ENCODE data around the gene STIMATE. TPM values are rescaled to one million over a fixed set of nuclear protein-coding genes. Genes with fewer than 3 reads are reported as not detected.

Gene STIMATE
- total RNA-seq, 1 experiment from 2014 or later: 25.0 TPM

DNA sequence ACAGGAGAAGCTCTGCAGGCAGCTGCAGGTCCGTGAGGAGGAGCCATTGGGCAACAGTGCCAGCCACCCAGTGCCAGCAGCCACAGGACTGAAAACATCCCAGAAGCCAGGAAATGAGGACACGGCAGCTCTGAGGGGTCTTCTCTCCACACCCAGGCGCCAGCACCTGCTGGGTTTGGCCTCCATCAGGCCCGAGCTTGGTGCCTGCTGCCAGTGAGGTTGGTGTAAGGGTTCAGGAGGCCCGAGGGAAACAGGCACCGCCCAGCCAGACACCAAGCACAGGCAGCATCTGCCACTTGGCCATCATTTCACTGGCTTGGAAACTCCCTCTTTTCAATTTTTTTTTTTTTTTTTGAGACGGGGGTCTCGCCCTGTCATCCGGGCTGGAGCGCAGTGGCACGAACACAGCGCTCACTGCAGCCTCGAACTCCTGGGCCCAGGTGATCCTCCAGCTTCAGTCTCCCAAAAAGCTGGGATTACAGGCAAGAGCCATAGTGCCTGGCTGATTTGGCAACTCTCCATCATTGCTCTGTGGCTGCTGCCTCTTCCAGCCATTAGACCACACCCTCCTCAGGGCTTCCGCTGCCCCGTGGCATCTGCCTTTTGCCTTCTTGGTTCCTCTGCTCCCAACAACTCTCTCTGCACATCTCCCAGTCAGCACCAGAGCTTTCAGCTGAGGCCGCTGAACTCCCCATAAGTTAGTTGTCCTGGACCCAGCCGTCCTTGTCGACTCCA, 104.2 kb downstream of the STIMATE start:
- Histone ChIP-seq H3K79me2 (ENCODE audit: low read length) (no peaks in the 10 kb centered on the region), H3K4me2 (ENCODE audit: low read depth, low read length, poor library complexity, severe bottlenecking) (no peak overlapping the region), H3K9ac (ENCODE audit: low read length) (no peak overlapping the region), H3K4me1 (ENCODE audit: low read length) (no peaks in the 10 kb centered on the region), H2AFZ (ENCODE audit: low read length) (no peak overlapping the region), H3K27ac (ENCODE audit: low read length) (no peak overlapping the region), H3K9me2 (replicated peaks; ENCODE audit: insufficient read depth, low read length) (no peaks in the 10 kb centered on the region), H3K27me3 (ENCODE audit: low read length) (no peaks in the 10 kb centered on the region), H3K9me3 (ENCODE audit: low read length) (no peaks in the 10 kb centered on the region), H3K4me3 (ENCODE audit: low read length) (no peak overlapping the region), H3K36me3 (ENCODE audit: insufficient read depth, low read length) (no peaks in the 10 kb centered on the region), H4K20me1 (ENCODE audit: insufficient read depth, low read depth, low read length) (no peaks in the 10 kb centered on the region)
- no peak for DNase-seq

DNA sequence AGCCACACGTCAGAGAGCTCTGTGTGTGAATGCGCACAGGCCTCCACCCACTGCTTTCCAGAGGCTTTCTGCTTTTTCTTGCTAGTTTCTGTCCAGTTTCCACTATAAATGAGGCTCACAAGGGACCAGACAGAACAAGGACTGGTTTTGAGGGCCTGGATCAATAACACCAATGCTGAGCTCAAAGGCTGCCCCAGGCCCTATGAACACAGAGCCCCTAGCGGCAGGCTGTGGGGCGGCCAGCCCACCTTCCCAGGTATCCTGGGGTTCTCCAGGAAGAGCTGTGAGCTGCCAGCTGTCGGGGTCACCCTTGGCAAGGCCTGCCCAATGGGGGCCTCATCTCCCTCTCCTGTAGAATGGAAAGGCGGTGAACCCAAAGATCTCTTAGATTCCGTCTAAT, 104.9 kb downstream of the STIMATE start:
- DNase-seq: no peak
- H3K79me2 ChIP-seq (ENCODE audit: low read length): no peaks in the 10 kb centered on the region
- H3K4me2 ChIP-seq (ENCODE audit: low read depth, low read length, poor library complexity, severe bottlenecking): no peak overlapping the region

DNA sequence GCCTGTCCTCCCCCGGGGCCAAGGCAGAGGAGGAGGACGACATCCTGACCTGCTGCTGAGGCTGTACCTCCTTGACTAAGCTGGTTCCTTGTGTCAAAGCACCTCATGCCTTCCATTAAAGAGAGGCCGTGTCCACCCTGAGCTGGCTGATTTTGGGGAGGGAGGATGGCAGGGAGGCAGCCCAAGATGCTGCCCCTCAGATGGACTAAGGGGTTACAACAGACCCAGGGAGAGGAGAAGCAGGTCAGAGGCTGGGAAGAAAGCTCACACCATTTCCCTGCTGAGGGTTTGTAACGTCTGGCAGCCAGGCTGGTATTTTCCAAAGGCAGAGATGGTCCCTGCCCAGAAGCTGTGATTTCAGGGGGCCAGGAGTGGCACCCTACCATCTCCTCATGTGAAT, 105.4 kb downstream of the STIMATE start:
- no peak overlapping the region for H2AFZ ChIP-seq (ENCODE audit: low read length)
- no peak overlapping the region for H3K27ac ChIP-seq (ENCODE audit: low read length)
- no peak overlapping the region for H3K4me3 ChIP-seq (ENCODE audit: low read length)
- H3K9me3 ChIP-seq (ENCODE audit: low read length): no peaks in the 10 kb centered on the region
- no peaks in the 10 kb centered on the region for H3K4me1 ChIP-seq (ENCODE audit: low read length)
- no peak overlapping the region for H3K9ac ChIP-seq (ENCODE audit: low read length)
- no peak overlapping the region for H3K4me2 ChIP-seq (ENCODE audit: low read depth, low read length, poor library complexity, severe bottlenecking)
- H3K27me3 ChIP-seq (ENCODE audit: low read length): no peaks in the 10 kb centered on the region
- H3K36me3 ChIP-seq (ENCODE audit: insufficient read depth, low read length): no peaks in the 10 kb centered on the region
- no peaks in the 10 kb centered on the region for H3K79me2 ChIP-seq (ENCODE audit: low read length)
- DNase-seq: no peak
- H3K9me2 ChIP-seq (replicated peaks; ENCODE audit: insufficient read depth, low read length): no peaks in the 10 kb centered on the region
- no peaks in the 10 kb centered on the region for H4K20me1 ChIP-seq (ENCODE audit: insufficient read depth, low read depth, low read length)

More for the DNA sequence above, 104.9 kb downstream of the STIMATE start:
- no peaks in the 10 kb centered on the region for H3K9me2 ChIP-seq (replicated peaks; ENCODE audit: insufficient read depth, low read length)
- H3K4me3 ChIP-seq (ENCODE audit: low read length): no peak overlapping the region
- H3K9me3 ChIP-seq (ENCODE audit: low read length): no peaks in the 10 kb centered on the region
- H3K4me1 ChIP-seq (ENCODE audit: low read length): no peaks in the 10 kb centered on the region
- no peaks in the 10 kb centered on the region for H3K36me3 ChIP-seq (ENCODE audit: insufficient read depth, low read length)
- no peak overlapping the region for H3K9ac ChIP-seq (ENCODE audit: low read length)
- H2AFZ ChIP-seq (ENCODE audit: low read length): no peak overlapping the region
- no peaks in the 10 kb centered on the region for H3K27me3 ChIP-seq (ENCODE audit: low read length)
- no peaks in the 10 kb centered on the region for H4K20me1 ChIP-seq (ENCODE audit: insufficient read depth, low read depth, low read length)
- no peak overlapping the region for H3K27ac ChIP-seq (ENCODE audit: low read length)

GRCh38 chr3:52791366-52791765, 106.0 kb downstream of the STIMATE start:
- Histone ChIP-seq H3K79me2 (ENCODE audit: low read length) (no peaks in the 10 kb centered on the region), H4K20me1 (ENCODE audit: insufficient read depth, low read depth, low read length) (no peaks in the 10 kb centered on the region), H2AFZ (ENCODE audit: low read length) (no peak overlapping the region), H3K4me3 (ENCODE audit: low read length) (no peak overlapping the region), H3K9ac (ENCODE audit: low read length) (no peak overlapping the region), H3K9me3 (ENCODE audit: low read length) (no peaks in the 10 kb centered on the region), H3K9me2 (replicated peaks; ENCODE audit: insufficient read depth, low read length) (no peaks in the 10 kb centered on the region), H3K36me3 (ENCODE audit: insufficient read depth, low read length) (no peaks in the 10 kb centered on the region), H3K4me2 (ENCODE audit: low read depth, low read length, poor library complexity, severe bottlenecking) (no peak overlapping the region), H3K27ac (ENCODE audit: low read length) (no peak overlapping the region), H3K4me1 (ENCODE audit: low read length) (no peaks in the 10 kb centered on the region), H3K27me3 (ENCODE audit: low read length) (no peaks in the 10 kb centered on the region)
- no peak for DNase-seq

DNA sequence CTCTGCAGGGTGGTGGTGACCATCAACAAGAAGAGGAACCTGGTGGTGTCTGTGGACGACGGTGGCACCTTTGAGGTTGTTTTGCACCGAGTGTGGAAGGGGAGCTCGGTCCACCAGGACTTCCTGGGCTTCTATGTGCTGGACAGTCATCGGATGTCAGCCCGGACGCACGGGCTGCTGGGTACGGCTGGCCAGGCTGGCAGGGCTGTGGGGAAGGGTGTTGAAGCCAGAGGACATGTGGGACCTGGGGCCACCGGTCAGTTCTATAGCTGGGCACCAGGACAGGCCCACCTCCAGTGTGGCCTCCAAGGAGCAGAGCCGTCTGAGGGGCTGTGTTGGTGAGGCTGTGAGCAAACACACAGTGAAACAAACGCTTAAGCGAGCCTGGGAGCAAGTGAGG, 106.6 kb downstream of the STIMATE start:
- Histone ChIP-seq H3K9me3 (ENCODE audit: low read length) (no peaks in the 10 kb centered on the region), H3K9ac (ENCODE audit: low read length) (no peak overlapping the region), H3K4me1 (ENCODE audit: low read length) (no peaks in the 10 kb centered on the region), H3K4me2 (ENCODE audit: low read depth, low read length, poor library complexity, severe bottlenecking) (no peak overlapping the region), H3K27ac (ENCODE audit: low read length) (no peak overlapping the region), H3K4me3 (ENCODE audit: low read length) (no peak overlapping the region), H3K9me2 (replicated peaks; ENCODE audit: insufficient read depth, low read length) (no peaks in the 10 kb centered on the region), H3K79me2 (ENCODE audit: low read length) (no peaks in the 10 kb centered on the region), H4K20me1 (ENCODE audit: insufficient read depth, low read depth, low read length) (no peaks in the 10 kb centered on the region), H3K36me3 (ENCODE audit: insufficient read depth, low read length) (no peaks in the 10 kb centered on the region), H2AFZ (ENCODE audit: low read length) (no peak overlapping the region), H3K27me3 (ENCODE audit: low read length) (no peaks in the 10 kb centered on the region)
- DNase-seq: no peak

GRCh38 chr3:52790337-52790736, 107.0 kb downstream of the STIMATE start:
- no peak overlapping the region for H2AFZ ChIP-seq (ENCODE audit: low read length)
- H4K20me1 ChIP-seq (ENCODE audit: insufficient read depth, low read depth, low read length): no peaks in the 10 kb centered on the region
- no peaks in the 10 kb centered on the region for H3K36me3 ChIP-seq (ENCODE audit: insufficient read depth, low read length)
- no peak overlapping the region for H3K27ac ChIP-seq (ENCODE audit: low read length)
- no peak overlapping the region for H3K9ac ChIP-seq (ENCODE audit: low read length)
- no peaks in the 10 kb centered on the region for H3K9me2 ChIP-seq (replicated peaks; ENCODE audit: insufficient read depth, low read length)
- H3K4me3 ChIP-seq (ENCODE audit: low read length): no peak overlapping the region
- DNase-seq: no peak
- no peaks in the 10 kb centered on the region for H3K79me2 ChIP-seq (ENCODE audit: low read length)
- H3K9me3 ChIP-seq (ENCODE audit: low read length): no peaks in the 10 kb centered on the region
- no peaks in the 10 kb centered on the region for H3K4me1 ChIP-seq (ENCODE audit: low read length)
- no peaks in the 10 kb centered on the region for H3K27me3 ChIP-seq (ENCODE audit: low read length)
- H3K4me2 ChIP-seq (ENCODE audit: low read depth, low read length, poor library complexity, severe bottlenecking): no peak overlapping the region

GRCh38 chr3:52789746-52790040, 107.7 kb downstream of the STIMATE start:
- no peaks in the 10 kb centered on the region for H3K9me3 ChIP-seq (ENCODE audit: low read length)
- no peak for DNase-seq
- H3K9me2 ChIP-seq (replicated peaks; ENCODE audit: insufficient read depth, low read length): no peaks in the 10 kb centered on the region
- no peaks in the 10 kb centered on the region for H4K20me1 ChIP-seq (ENCODE audit: insufficient read depth, low read depth, low read length)
- H3K4me2 ChIP-seq (ENCODE audit: low read depth, low read length, poor library complexity, severe bottlenecking): no peak overlapping the region
- no peak overlapping the region for H2AFZ ChIP-seq (ENCODE audit: low read length)
- no peaks in the 10 kb centered on the region for H3K27me3 ChIP-seq (ENCODE audit: low read length)
- no peak overlapping the region for H3K27ac ChIP-seq (ENCODE audit: low read length)
- H3K36me3 ChIP-seq (ENCODE audit: insufficient read depth, low read length): no peaks in the 10 kb centered on the region
- no peak overlapping the region for H3K4me3 ChIP-seq (ENCODE audit: low read length)
- H3K4me1 ChIP-seq (ENCODE audit: low read length): no peaks in the 10 kb centered on the region
- no peaks in the 10 kb centered on the region for H3K79me2 ChIP-seq (ENCODE audit: low read length)
- H3K9ac ChIP-seq (ENCODE audit: low read length): no peak overlapping the region

DNA sequence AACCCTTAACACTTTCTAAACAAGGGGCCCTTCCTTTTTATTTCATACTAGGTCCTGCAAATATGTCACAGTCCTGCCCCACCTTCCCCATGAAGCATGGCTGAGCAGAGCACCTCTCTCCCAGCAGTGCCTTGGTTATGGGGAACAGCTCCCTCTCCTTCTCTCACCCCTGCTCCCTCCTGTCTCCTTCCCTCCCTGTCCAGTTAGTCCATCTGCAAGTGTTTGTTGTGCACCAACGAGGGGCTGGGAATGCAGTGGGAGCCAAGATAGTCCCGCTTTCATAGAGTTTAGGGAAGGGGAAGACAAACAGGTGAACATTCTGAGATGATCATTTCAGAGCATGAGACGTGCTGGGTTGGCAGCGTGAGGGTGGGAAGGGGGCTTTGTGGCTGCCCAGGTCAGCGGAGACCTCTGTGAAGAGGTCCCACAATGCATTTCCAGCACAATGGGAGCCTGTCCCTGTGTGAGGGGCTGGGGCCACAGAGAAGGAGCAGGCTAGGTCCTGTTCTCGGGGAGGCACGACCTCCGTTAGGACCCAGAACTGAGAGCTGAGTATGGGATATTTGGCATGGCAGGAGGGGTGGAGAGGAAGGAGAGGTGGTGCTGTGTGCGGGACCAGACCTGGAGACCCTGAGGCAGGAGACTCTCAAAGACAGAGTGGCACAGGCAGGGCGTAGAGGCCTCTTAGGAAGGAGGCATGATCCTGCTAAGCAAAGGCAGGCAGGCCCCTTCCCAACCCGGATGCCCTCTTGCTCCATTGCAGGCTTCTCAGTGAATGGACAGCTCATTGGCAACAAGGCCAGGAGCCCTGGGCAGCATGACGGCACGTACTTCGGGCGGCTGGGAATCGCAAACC, 108.2 kb downstream of the STIMATE start:
- Histone ChIP-seq H3K27ac (ENCODE audit: low read length) (no peak overlapping the region), H3K9ac (ENCODE audit: low read length) (no peak overlapping the region), H3K4me2 (ENCODE audit: low read depth, low read length, poor library complexity, severe bottlenecking) (no peak overlapping the region), H4K20me1 (ENCODE audit: insufficient read depth, low read depth, low read length) (no peaks in the 10 kb centered on the region), H3K36me3 (ENCODE audit: insufficient read depth, low read length) (no peaks in the 10 kb centered on the region), H3K4me1 (ENCODE audit: low read length) (no peaks in the 10 kb centered on the region), H2AFZ (ENCODE audit: low read length) (no peak overlapping the region), H3K9me2 (replicated peaks; ENCODE audit: insufficient read depth, low read length) (no peaks in the 10 kb centered on the region), H3K79me2 (ENCODE audit: low read length) (no peaks in the 10 kb centered on the region), H3K4me3 (ENCODE audit: low read length) (no peak overlapping the region), H3K27me3 (ENCODE audit: low read length) (no peaks in the 10 kb centered on the region), H3K9me3 (ENCODE audit: low read length) (no peaks in the 10 kb centered on the region)
- DNase-seq: no peak
